Measurements from ENCODE around the gene UBTD2. TPM values are rescaled to one million over a fixed set of nuclear protein-coding genes. Genes with fewer than 3 reads are reported as not detected.
A peak's percentile ranks its signal among the peaks of the same experiment; 100 is the strongest.

Gene UBTD2
- total and polyA plus RNA-seq, 2 donors (not counting 1 experiment from before 2014, with no cell fraction given), result 1.4 to 9.2 TPM

- peaks cover 54 to 72% of the 10 kb centered on the region in 2 donors for H3K4me1 ChIP-seq (ENCODE audit: control insufficient read depth in 2 of 2, insufficient read depth in 2 of 2, low read length in 2 of 2)
- no peaks in the 10 kb centered on the region for H3K27me3 Mint-ChIP-seq
- intact Hi-C loops (cut with micrococcal nuclease), result no loop called here
- TF ChIP-seq CTCF (IDR thresholded peaks at IDR 0.05), result no peak
- no peak for TF ChIP-seq EZH2 (IDR thresholded peaks at IDR 0.05; ENCODE audit: borderline replicate concordance, insufficient read depth, low read depth, low read length, poor library complexity, severe bottlenecking)
- WGBS (ENCODE audit: insufficient coverage), result 61% methylated on average over 8 of the region's 9 CpGs
- no peaks in the 10 kb centered on the region for H3K27me3 ChIP-seq (replicated peaks in 1 of 4; ENCODE audit: control extremely low read depth in 1 of 4, control insufficient read depth in 3 of 4, insufficient read depth in 4 of 4, low read length in 3 of 4)
- peak overlapping the region; percentile 9 for H3K4me2 ChIP-seq (replicated peaks; ENCODE audit: low read depth, low read length, poor library complexity, severe bottlenecking)
- peak overlapping the region in 1 of 2 donors; percentile 62 for H3K27ac ChIP-seq (ENCODE audit: low read length in 2 of 2)
- peaks cover 100% of the 10 kb centered on the region for H3K79me2 ChIP-seq (ENCODE audit: control insufficient read depth, insufficient read depth, low read length)
- H3K27ac Mint-ChIP-seq, result peak overlapping the region; percentile 72
- H3K4me1 Mint-ChIP-seq, result peaks cover 81% of the 10 kb centered on the region
- no peak overlapping the region for H3K4me3 ChIP-seq (ENCODE audit: control extremely low read depth in 1 of 5, extremely low read depth in 1 of 5, insufficient read depth in 1 of 5, low read depth in 2 of 5, low read length in 4 of 5)
- CTCF ChIA-PET, result interaction anchor here (10.6 kb wide), 1 partner anchor 17 kb away, joined by 155 read pairs; the partner anchor contains the start of gene STK10
- POLR2A ChIA-PET, result interaction anchor here (0.7 kb wide), 1 partner anchor 19 kb away, joined by 6 read pairs; no protein-coding TSS in a partner anchor
- no peak overlapping the region for H3K4me3 Mint-ChIP-seq
- ATAC-seq (ENCODE audit: low read depth) (no peak), DNase-seq (no peak)
- no peak overlapping the region for H2AFZ ChIP-seq (ENCODE audit: insufficient read depth, low read depth, low read length, poor library complexity, severe bottlenecking)
- H3K9ac ChIP-seq (ENCODE audit: low read length), result no peak overlapping the region
- H3K36me3 ChIP-seq (replicated peaks in 1 of 2; ENCODE audit: control extremely low read depth in 1 of 2, control insufficient read depth in 1 of 2, extremely low read depth in 1 of 2, insufficient read depth in 2 of 2, low read length in 1 of 2), result peaks cover 0 to 54% of the 10 kb centered on the region in 2 experiments
- H3K9me3 Mint-ChIP-seq (ENCODE audit: insufficient read depth), result no peaks in the 10 kb centered on the region
- peaks cover 86% of the 10 kb centered on the region for H4K20me1 ChIP-seq (ENCODE audit: control insufficient read depth, insufficient read depth, low read length, poor library complexity, severe bottlenecking)
- no peaks in the 10 kb centered on the region for H3K9me3 ChIP-seq (ENCODE audit: control extremely low read depth in 1 of 3, control insufficient read depth in 2 of 3, insufficient read depth in 1 of 3, low read length in 2 of 3)
Measured at GRCh38 chr5:172170251-172170701, 113.3 kb downstream of the UBTD2 start.

GRCh38 chr5:172169216-172169615 is 114.3 kb downstream of the UBTD2 start:
- no peaks in the 10 kb centered on the region for H3K9me3 ChIP-seq (ENCODE audit: control extremely low read depth in 1 of 3, control insufficient read depth in 2 of 3, insufficient read depth in 1 of 3, low read length in 2 of 3)
- 100% methylated on average over 2 of the region's 2 CpGs for WGBS (ENCODE audit: insufficient coverage)
- Mint-ChIP-seq H3K27me3 (no peaks in the 10 kb centered on the region), H3K4me3 (no peak overlapping the region), H3K4me1 (peaks cover 77% of the 10 kb centered on the region), H3K27ac (no peak overlapping the region), H3K9me3 (ENCODE audit: insufficient read depth) (no peaks in the 10 kb centered on the region)
- H3K9ac ChIP-seq (ENCODE audit: low read length), result no peak overlapping the region
- POLR2A ChIA-PET, result no interaction called here
- peaks cover 93% of the 10 kb centered on the region for H4K20me1 ChIP-seq (ENCODE audit: control insufficient read depth, insufficient read depth, low read length, poor library complexity, severe bottlenecking)
- ATAC-seq (ENCODE audit: low read depth), result no peak
- H3K36me3 ChIP-seq (replicated peaks in 1 of 2; ENCODE audit: control extremely low read depth in 1 of 2, control insufficient read depth in 1 of 2, extremely low read depth in 1 of 2, insufficient read depth in 2 of 2, low read length in 1 of 2), result peaks cover 0 to 61% of the 10 kb centered on the region in 2 experiments
- H3K4me1 ChIP-seq (ENCODE audit: control insufficient read depth in 2 of 2, insufficient read depth in 2 of 2, low read length in 2 of 2), result peaks cover 58 to 70% of the 10 kb centered on the region in 2 donors
- H3K79me2 ChIP-seq (ENCODE audit: control insufficient read depth, insufficient read depth, low read length), result peaks cover 100% of the 10 kb centered on the region
- CTCF ChIA-PET, result interaction anchor here (10.6 kb wide), 1 partner anchor 18 kb away, joined by 155 read pairs; the partner anchor contains the start of gene STK10
- no peak for DNase-seq
- H3K27ac ChIP-seq (ENCODE audit: low read length in 2 of 2), result peak overlapping the region in 1 of 2 donors; percentile 62
- H3K27me3 ChIP-seq (replicated peaks in 1 of 4; ENCODE audit: control extremely low read depth in 1 of 4, control insufficient read depth in 3 of 4, insufficient read depth in 4 of 4, low read length in 3 of 4), result no peaks in the 10 kb centered on the region
- H3K4me3 ChIP-seq (ENCODE audit: control extremely low read depth in 1 of 5, extremely low read depth in 1 of 5, insufficient read depth in 1 of 5, low read depth in 2 of 5, low read length in 4 of 5), result no peak overlapping the region
- H3K4me2 ChIP-seq (replicated peaks; ENCODE audit: low read depth, low read length, poor library complexity, severe bottlenecking), result no peak overlapping the region
- intact Hi-C loops (cut with micrococcal nuclease), result no loop called here
- H2AFZ ChIP-seq (ENCODE audit: insufficient read depth, low read depth, low read length, poor library complexity, severe bottlenecking), result no peak overlapping the region
- no peak for TF ChIP-seq CTCF (IDR thresholded peaks at IDR 0.05)
- no peak for TF ChIP-seq EZH2 (IDR thresholded peaks at IDR 0.05; ENCODE audit: borderline replicate concordance, insufficient read depth, low read depth, low read length, poor library complexity, severe bottlenecking)

Measured in B cell (primary cell).